SK-N-SH (cell line): ENCODE measurements around the gene ZIM2. TPM values are rescaled to one million over a fixed set of nuclear protein-coding genes. Genes with fewer than 3 reads are reported as not detected.

ENCODE experiments used
- CTCF ChIA-PET: fragments of 300-600, 350-600 bp; formaldehyde crosslinking; extraction: SDS; loops from one replicate; lab custom pipeline; 2021; lab: Yijun Ruan, JAX
- POLR2A ChIA-PET: fragments of 350-600 bp; sonication (Branson Sonifier 250); formaldehyde crosslinking; extraction: SDS; loops from one replicate; lab custom pipeline; 2020; ENCODE audit warnings: antibody characterized with exemption, inconsistent platforms; lab: Yijun Ruan, JAX
- DNase-seq: peaks from one replicate; pipeline ENCODE4 v3.0.0; 2012
- H2AFZ ChIP-seq: fragments of 200-600 bp; sonication (generic); 2 replicates; pipeline ENCODE4 v1.8.1; 2016; ENCODE audit warnings: antibody characterized with exemption, mild to moderate bottlenecking, low read depth
- H3F3A ChIP-seq: fragments of 200-600 bp; sonication (generic); replicated peaks from 2 replicates; pipeline ENCODE3; 2016; ENCODE audit warnings: antibody characterized with exemption, mild to moderate bottlenecking; ENCODE audit not compliant: insufficient read depth
- H3K27ac ChIP-seq, 2 experiments: fragments of 200-500 bp in 1 of 2; fragments of 200-600 bp in 1 of 2; sonication (Bioruptor generic) in 1 of 2; sonication (generic), shearing (Covaris generic) in 1 of 2; 2 replicates each; pipeline versions ENCODE4 v1.5.1 to v1.6.1; 2014 to 2016; ENCODE audit warnings: low read depth in 2 of 2, inconsistent platforms in 1 of 2, low read length in 1 of 2, mild to moderate bottlenecking in 1 of 2, mixed read lengths in 1 of 2
- H3K27me3 ChIP-seq: fragments of 200-600 bp; sonication (generic), shearing (Covaris generic); 2 replicates; pipeline ENCODE4 v1.6.1; 2016; ENCODE audit warnings: mixed run types; ENCODE audit not compliant: insufficient read depth
- H3K36me3 ChIP-seq, 2 experiments: fragments of 200-500 bp in 1 of 2; fragments of 200-600 bp in 1 of 2; sonication (Bioruptor generic) in 1 of 2; sonication (generic) in 1 of 2; replicated peaks in 1 of 2; 2 replicates each; pipeline versions ENCODE3 to v1.5.1; 2014 to 2016; ENCODE audit warnings: low read length in 1 of 2, mild to moderate bottlenecking in 1 of 2; ENCODE audit not compliant: insufficient read depth in 2 of 2, control insufficient read depth in 1 of 2
- H3K4me1 ChIP-seq, 2 experiments: fragments of 200-500 bp in 1 of 2; fragments of 200-600 bp in 1 of 2; sonication (Bioruptor generic) in 1 of 2; sonication (generic), shearing (Covaris generic) in 1 of 2; 2 replicates each; pipeline versions ENCODE4 v1.5.1 to v1.6.1; 2014 to 2016; ENCODE audit warnings: low read depth in 1 of 2, low read length in 1 of 2, mixed run types in 1 of 2; ENCODE audit not compliant: insufficient read depth in 2 of 2, control insufficient read depth in 1 of 2
- H3K4me2 ChIP-seq: fragments of 200-600 bp; sonication (generic), shearing (Covaris generic); 2 replicates; pipeline ENCODE4 v1.6.1; 2017; ENCODE audit warnings: mixed run types
- H3K4me3 ChIP-seq, 2 experiments: fragments of 200-500 bp in 1 of 2; fragments of 200-600 bp in 1 of 2; sonication (Bioruptor generic) in 1 of 2; sonication (generic), shearing (Covaris generic) in 1 of 2; 2 replicates each; pipeline versions ENCODE4 v1.5.1 to v1.8.1; 2014 to 2016; ENCODE audit warnings: low read depth in 2 of 2, inconsistent platforms in 1 of 2, low read length in 1 of 2, mild to moderate bottlenecking in 1 of 2, mixed read lengths in 1 of 2, moderate library complexity in 1 of 2
- H3K79me2 ChIP-seq: fragments of 200-600 bp; sonication (generic); 2 replicates; pipeline ENCODE4 v1.8.1; 2017; ENCODE audit warnings: mild to moderate bottlenecking; ENCODE audit not compliant: insufficient read depth
- H3K9ac ChIP-seq: fragments of 200-600 bp; sonication (generic); 2 replicates; pipeline ENCODE4 v1.6.1; 2017; ENCODE audit warnings: mixed run types
- H3K9me2 ChIP-seq: fragments of 200-600 bp; sonication (generic); 2 replicates; pipeline ENCODE4 v1.6.1; 2017; ENCODE audit warnings: mixed run types
- H3K9me3 ChIP-seq: fragments of 200-600 bp; sonication (generic); 2 replicates; pipeline ENCODE4 v1.6.1; 2017; ENCODE audit warnings: mixed run types, mild to moderate bottlenecking, moderate library complexity
- H4K20me1 ChIP-seq: fragments of 200-600 bp; sonication (generic); 2 replicates; pipeline ENCODE4 v1.6.1; 2017; ENCODE audit warnings: mild to moderate bottlenecking, mixed run types; ENCODE audit not compliant: insufficient read depth
- CHD2 ChIP-seq: fragments of 150-350 bp; IDR thresholded peaks from 2 replicates; pipeline ENCODE4 v1.6.1; 2018; ENCODE audit warnings: low read length; ENCODE audit not compliant: partially characterized antibody
- CTCF ChIP-seq: fragments of 200-600 bp; sonication (generic); IDR thresholded peaks from 2 replicates; pipeline ENCODE4 v1.6.1; 2017; ENCODE audit warnings: antibody characterized with exemption, mild to moderate bottlenecking, moderate library complexity
- FOXM1 ChIP-seq: IDR thresholded peaks from 2 replicates; pipeline ENCODE4 v1.4.0; 2012; ENCODE audit warnings: low read depth, mild to moderate bottlenecking
- GABPA ChIP-seq: IDR thresholded peaks from 2 replicates; pipeline ENCODE4 v1.4.0; 2012; ENCODE audit warnings: low read depth, mild to moderate bottlenecking
- GATA2 ChIP-seq: sonication (generic); formaldehyde crosslinking; IDR thresholded peaks from 2 replicates; pipeline ENCODE4 v1.5.0; 2020; ENCODE audit warnings: mild to moderate bottlenecking, missing genetic modification reagents
- JUND ChIP-seq: IDR thresholded peaks from 2 replicates; pipeline ENCODE4 v1.4.0; 2012
- MAX ChIP-seq: IDR thresholded peaks from 2 replicates; pipeline ENCODE4 v1.4.0; 2012; ENCODE audit warnings: low read depth
- MEF2A ChIP-seq: IDR thresholded peaks from 2 replicates; pipeline ENCODE4 v1.4.0; 2012; ENCODE audit warnings: low read depth, borderline replicate concordance
- NFIC ChIP-seq: IDR thresholded peaks from 2 replicates; pipeline ENCODE4 v1.4.0; 2012; ENCODE audit warnings: borderline replicate concordance
- RAD21 ChIP-seq: IDR thresholded peaks from 2 replicates; pipeline ENCODE4 v1.6.1; 2012; ENCODE audit warnings: mild to moderate bottlenecking, low read length
- RCOR1 ChIP-seq: fragments of 150-350 bp; IDR thresholded peaks from 2 replicates; pipeline ENCODE4 v1.6.1; 2017; ENCODE audit warnings: antibody characterized with exemption, low read length
- RFX5 ChIP-seq: IDR thresholded peaks from 2 replicates; pipeline ENCODE4 v1.6.1; 2012; ENCODE audit warnings: mild to moderate bottlenecking, improper control_type of control experiment, low read length
- SIN3A ChIP-seq: IDR thresholded peaks from 2 replicates; pipeline ENCODE4 v1.6.1; 2012; ENCODE audit warnings: low read depth, mild to moderate bottlenecking, low read length, moderate library complexity, borderline replicate concordance
- SMC3 ChIP-seq: IDR thresholded peaks from 2 replicates; pipeline ENCODE4 v1.6.1; 2012; ENCODE audit warnings: low read depth, low read length, improper control_type of control experiment
- TAF1 ChIP-seq: IDR thresholded peaks from 2 replicates; pipeline ENCODE4 v1.6.1; 2012; ENCODE audit warnings: low read depth, mild to moderate bottlenecking, low read length, moderate library complexity, borderline replicate concordance
- TCF12 ChIP-seq: IDR thresholded peaks from 2 replicates; pipeline ENCODE4 v1.4.0; 2012
- YY1 ChIP-seq: IDR thresholded peaks from 2 replicates; pipeline ENCODE4 v1.4.0; 2012; ENCODE audit warnings: low read depth, mild to moderate bottlenecking
- ZBTB33 ChIP-seq: IDR thresholded peaks from 2 replicates; pipeline ENCODE4 v1.4.0; 2012; ENCODE audit warnings: low read depth, borderline replicate concordance
- WGBS: methylation state at CpG from one replicate; pipeline ENCODE4 v1.1.6; 2017; ENCODE audit warnings: low lambda C conversion rate; 5-methylcytosine and 5-hydroxymethylcytosine counted together
- polyA plus RNA-seq, 3 experiments: library from polyadenylated mRNA; depleted of rRNA; stranded (reverse); fragments of >200 nt; gene quantifications; 2 replicates each; pipeline ENCODE4 v1.2.3, GENCODE V29; 2012

The ZIM2 gene
- polyA plus RNA-seq, 1 of the 3 experiments (the other 2 are of a cell fraction), result not detected

GRCh38 chr19:56823417-56823816 lies 17.1 kb downstream of the ZIM2 start:
- Histone ChIP-seq H3K27ac (no peak overlapping the region), H4K20me1 (no peaks in the 10 kb centered on the region), H3F3A (no peaks in the 10 kb centered on the region), H3K4me3 (no peak overlapping the region), H3K36me3 (no peaks in the 10 kb centered on the region), H2AFZ (no peak overlapping the region), H3K27me3 (no peaks in the 10 kb centered on the region), H3K79me2 (no peaks in the 10 kb centered on the region), H3K9me3 (no peaks in the 10 kb centered on the region), H3K4me2 (no peak overlapping the region), H3K9ac (no peak overlapping the region), H3K9me2 (no peaks in the 10 kb centered on the region), H3K4me1 (no peaks in the 10 kb centered on the region)
- WGBS, result 58% methylated on average over 3 of the region's 12 CpGs
- no peak for DNase-seq
- POLR2A ChIA-PET, result no interaction called here
- CTCF ChIA-PET, result no interaction called here
- TF ChIP-seq FOXM1, result no peak
- no peak for TF ChIP-seq MEF2A
- no peak for TF ChIP-seq ZBTB33
- TF ChIP-seq CTCF, result no peak
- TF ChIP-seq RAD21, result no peak
- TF ChIP-seq TAF1, result no peak
- TF ChIP-seq RCOR1, result no peak
- no peak for TF ChIP-seq YY1
- no peak for TF ChIP-seq GATA2 (CRISPR knock-in tag)
- TF ChIP-seq MAX, result no peak
- no peak for TF ChIP-seq RFX5
- TF ChIP-seq NFIC, result no peak
- TF ChIP-seq JUND, result no peak
- no peak for TF ChIP-seq TCF12
- TF ChIP-seq GABPA, result no peak
- no peak for TF ChIP-seq CHD2
- no peak for TF ChIP-seq SIN3A
- no peak for TF ChIP-seq SMC3
